NCI-H82 (cell line): ENCODE measurements around the gene GPLD1.
A peak's percentile ranks its signal among the peaks of the same experiment; 100 is the strongest.
"Not testable (repeated sequence)": the region's sequence is repeated elsewhere in the genome, so short reads cannot be mapped to it uniquely, and the experiment has no call there.

Source experiments
- DNase-seq: peaks from one replicate; lab custom pipeline; 2025; lab: John Stamatoyannopoulos, UW

GPLD1 gene, protein sequence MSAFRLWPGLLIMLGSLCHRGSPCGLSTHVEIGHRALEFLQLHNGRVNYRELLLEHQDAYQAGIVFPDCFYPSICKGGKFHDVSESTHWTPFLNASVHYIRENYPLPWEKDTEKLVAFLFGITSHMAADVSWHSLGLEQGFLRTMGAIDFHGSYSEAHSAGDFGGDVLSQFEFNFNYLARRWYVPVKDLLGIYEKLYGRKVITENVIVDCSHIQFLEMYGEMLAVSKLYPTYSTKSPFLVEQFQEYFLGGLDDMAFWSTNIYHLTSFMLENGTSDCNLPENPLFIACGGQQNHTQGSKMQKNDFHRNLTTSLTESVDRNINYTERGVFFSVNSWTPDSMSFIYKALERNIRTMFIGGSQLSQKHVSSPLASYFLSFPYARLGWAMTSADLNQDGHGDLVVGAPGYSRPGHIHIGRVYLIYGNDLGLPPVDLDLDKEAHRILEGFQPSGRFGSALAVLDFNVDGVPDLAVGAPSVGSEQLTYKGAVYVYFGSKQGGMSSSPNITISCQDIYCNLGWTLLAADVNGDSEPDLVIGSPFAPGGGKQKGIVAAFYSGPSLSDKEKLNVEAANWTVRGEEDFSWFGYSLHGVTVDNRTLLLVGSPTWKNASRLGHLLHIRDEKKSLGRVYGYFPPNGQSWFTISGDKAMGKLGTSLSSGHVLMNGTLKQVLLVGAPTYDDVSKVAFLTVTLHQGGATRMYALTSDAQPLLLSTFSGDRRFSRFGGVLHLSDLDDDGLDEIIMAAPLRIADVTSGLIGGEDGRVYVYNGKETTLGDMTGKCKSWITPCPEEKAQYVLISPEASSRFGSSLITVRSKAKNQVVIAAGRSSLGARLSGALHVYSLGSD

DNA sequence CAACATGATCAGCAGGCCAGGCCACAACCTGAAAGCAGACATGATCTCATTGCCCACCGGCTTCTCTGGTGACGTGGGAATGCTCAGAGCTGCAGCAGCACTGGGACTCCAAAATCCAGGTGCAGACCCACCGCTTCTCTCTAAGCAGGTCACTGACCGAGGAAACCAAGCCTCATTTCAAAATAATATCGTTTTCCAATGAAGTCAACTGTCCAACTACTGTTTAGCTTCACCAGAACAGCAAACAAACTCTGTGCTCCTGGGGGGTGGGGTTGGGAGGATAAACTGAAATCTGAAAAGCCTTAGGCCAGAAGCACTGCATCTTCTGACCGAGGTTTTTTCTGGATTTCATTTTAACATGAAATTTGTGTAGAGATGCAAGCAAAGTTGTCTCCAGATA lies at the start of gene GPLD1:
TSS of gene GPLD1 (minus strand) at position 109 of the 400 bp plus-strand sequence. CDS start at position 42, 67 bp downstream.
- no peak for DNase-seq

DNA sequence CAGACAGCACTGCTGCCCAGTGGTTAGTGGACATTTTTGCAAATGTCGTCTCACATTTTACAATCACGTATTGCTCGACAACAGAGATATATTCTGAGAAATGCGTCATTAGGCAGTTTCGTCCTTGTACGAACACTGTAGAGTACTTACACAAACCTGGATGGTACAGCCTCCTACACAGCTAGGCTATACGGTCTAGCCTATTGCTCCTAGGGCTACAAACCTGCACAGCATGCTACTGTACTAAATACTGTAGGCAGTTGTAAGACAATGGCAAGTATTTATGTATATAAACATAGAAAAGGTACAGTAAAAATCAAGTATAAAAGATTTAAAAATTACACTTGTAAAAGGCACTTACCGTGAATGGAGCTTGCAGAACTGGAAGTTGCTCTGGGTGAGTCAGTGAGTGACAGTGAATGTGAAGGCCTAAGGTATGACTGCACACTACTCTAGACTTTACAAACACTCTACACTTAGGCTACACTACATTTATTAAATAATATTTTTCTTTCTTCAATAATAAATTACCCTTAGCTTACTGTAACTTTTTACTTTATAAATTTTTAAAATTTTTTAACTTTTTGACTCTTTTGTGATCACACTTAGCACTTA lies 48.5 kb upstream of the GPLD1 start:
- peak; percentile 63 for DNase-seq

- DNase-seq: peak; percentile 27
These were observed 47.8 kb upstream of the GPLD1 start for GRCh38 chr6:24537082-24537699.

GRCh38 chr6:24536466-24536865 lies 47.1 kb upstream of the GPLD1 start:
- DNase-seq: no peak

DNA sequence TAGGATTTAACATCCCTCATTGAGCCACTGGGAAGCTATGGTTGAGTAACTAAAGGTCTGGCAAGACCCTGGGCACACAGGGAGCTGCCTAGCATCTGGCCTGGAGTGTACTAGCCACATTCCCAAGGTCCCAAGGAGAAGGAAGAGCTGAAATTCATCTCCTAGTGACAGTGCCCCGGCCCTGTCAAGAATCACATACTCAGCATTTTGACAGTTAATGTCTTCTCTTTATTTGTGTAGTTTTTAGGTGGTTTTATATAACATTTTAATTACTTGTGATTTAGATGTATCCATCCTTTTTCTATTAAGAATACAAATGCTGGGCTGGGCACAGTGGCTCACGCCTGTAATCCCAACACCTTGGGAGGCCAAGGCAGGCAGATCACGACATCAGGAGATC lies 45.8 kb upstream of the GPLD1 start:
- no peak for DNase-seq

DNA sequence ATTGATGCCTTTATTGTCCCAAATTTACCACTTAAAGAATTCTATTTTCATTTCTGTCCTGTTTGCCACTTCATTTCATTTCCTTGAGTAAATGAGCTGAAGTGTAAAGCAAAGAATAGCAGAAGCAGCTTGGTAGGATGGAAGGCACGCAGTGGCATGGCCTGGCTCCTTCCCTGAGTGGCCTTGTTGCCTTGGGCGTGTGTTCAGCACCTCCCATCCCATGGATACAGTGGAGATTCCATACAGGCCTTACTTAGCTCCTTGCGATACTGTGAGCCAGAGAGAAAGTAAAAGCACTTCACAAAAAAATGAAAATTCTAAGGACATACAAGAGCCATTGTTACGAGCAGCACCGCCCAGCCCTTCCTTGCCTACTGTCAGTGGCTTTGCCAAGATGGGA lies 45.0 kb upstream of the GPLD1 start:
- no peak for DNase-seq

GRCh38 chr6:24529985-24530384 lies 40.6 kb upstream of the GPLD1 start:
- no peak for DNase-seq

DNA sequence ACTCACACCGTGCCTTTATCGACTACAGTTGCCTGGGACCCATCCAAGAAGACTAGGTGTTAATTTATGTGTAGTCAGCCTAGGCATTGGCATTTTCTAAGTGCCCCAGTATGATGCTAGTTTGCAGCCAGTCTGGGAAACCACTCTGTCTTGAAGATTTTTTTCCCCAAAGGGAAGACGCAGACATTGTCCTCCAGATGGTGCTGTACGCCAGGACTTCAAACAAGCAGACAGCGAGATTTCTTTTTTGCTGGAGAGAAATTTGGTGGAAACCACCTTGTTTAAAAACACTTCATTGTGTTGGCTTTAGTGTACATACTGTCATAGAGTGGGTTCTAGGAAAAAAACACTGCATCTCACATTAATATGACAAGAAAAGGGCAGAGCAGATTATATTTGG lies 35.4 kb upstream of the GPLD1 start:
- peak; percentile 70 for DNase-seq

- no peak for DNase-seq
These were observed 35.0 kb upstream of the GPLD1 start for GRCh38 chr6:24524329-24524728.

GRCh38 chr6:24522228-24523176 lies 33.1 kb upstream of the GPLD1 start:
- no peak for DNase-seq

GRCh38 chr6:24520929-24521546 lies 31.7 kb upstream of the GPLD1 start:
- DNase-seq: peak; percentile 41

- no peak for DNase-seq
These were observed 28.5 kb upstream of the GPLD1 start for GRCh38 chr6:24517659-24518543.

GRCh38 chr6:24513602-24514001 lies 24.2 kb upstream of the GPLD1 start:
- DNase-seq: no peak

- not testable (repeated sequence) for DNase-seq
These were observed 22.6 kb upstream of the GPLD1 start for GRCh38 chr6:24511976-24512375.

GRCh38 chr6:24506814-24507520 lies 17.6 kb upstream of the GPLD1 start:
- DNase-seq: no peak

DNA sequence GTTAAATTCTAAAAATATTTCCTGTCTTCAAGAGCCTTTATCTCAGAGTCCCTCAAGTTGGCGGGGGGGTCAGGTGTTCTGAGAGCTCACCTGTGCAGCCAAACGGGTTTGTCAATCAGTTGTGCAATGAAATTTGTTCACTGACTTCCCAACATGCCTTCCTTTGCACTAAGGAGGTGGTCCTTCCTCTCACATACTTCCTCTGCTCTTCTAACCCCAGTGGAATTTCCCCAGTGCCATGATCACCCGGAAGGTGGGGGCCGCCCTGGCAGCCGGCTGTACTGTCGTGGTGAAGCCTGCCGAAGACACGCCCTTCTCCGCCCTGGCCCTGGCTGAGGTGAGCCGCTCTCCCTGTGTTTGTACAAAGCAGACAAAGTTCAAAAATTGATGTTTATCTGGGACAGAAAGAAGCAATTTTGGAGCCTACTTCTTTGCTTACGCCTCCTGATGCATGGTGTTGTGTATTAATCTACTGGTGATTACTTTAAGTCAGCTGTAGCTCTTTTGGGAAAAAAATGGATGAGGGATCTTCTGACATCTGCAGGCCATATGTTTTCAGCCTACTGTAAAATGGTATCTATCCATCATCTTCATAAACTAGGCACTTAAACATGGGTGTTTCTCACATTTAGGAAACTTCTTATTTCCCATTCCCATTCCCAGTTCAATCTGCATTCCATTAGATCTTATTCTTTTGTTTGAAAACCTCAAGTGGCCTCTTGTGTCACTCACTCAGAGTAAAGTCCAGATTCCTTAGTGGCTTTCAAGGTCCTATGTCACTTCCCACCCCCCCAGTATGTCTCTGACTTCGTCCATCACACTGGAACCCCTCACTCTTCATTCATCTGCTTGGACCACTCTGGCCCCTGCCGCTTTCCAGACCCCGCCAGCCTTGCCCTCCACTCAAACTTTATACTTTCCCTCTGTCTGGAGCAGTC lies 15.5 kb upstream of the GPLD1 start:
- no peak for DNase-seq

DNA sequence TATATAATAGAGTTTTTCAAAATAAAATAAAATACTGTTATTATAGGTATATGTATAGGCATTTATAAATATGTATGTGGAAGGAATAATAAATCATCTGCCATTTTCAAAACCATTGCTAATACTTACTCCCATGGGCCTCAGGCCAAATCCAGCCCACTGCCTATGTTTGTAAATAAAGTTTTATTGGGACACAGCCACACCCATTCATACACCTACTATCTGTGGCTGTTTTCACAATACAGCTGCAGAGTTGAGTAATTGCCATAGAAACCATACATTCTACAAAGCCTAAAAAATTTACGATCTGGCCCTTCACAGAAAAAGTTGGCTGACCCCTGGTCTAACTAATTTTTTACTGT lies 14.9 kb upstream of the GPLD1 start:
- DNase-seq: no peak

DNA sequence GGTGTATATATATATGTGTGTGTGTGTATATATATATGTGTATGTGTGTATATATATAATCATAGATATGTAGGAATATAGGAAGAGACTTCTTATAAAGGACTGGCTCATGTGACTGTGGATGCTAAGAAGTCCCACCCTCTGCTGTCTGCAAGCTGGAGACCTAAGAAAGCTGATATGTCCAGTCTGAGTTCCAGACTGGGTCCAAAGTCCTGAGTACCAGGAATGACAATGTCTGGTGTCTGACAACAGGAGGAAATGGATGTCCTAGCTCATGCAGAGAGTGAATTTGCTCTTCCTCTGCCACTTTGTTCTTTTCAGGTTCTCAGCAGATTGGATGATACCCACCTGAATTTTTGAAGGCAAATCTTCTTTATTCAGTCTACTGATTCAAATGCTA lies 12.5 kb upstream of the GPLD1 start:
- no peak for DNase-seq
